Activated CD8-positive, alpha-beta memory T cell treated with anti-CD3 and anti-CD28 coated beads for 4 hours (primary cell): Measurements from ENCODE around the gene SCAMP5.

Experiments
- DNase-seq, 2 donors: peaks; one replicate each; pipeline ENCODE4 v3.0.0-alpha.2; 2020; ENCODE audit warnings: low read depth in 2 of 2

Gene SCAMP5

DNA sequence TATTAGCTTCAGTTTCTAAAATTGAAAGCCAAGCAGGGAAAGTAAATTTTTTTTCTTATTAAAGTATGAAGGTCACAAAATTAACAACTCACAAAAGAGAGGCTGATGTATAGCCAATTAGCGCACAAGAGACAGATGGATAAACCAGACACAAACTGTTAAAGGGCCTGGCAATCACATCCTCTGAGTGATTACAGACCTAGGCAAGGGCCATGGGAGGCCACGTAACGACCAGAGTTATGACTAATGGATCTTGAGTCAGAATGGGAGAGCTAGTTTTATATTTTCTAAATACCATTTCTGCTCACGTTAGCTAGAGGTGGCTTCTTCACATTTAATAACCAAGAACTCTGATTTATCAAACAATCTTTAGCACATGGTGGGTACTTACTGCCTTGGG, 17.8 kb upstream of the SCAMP5 start:
- DNase-seq = no peak

DNA sequence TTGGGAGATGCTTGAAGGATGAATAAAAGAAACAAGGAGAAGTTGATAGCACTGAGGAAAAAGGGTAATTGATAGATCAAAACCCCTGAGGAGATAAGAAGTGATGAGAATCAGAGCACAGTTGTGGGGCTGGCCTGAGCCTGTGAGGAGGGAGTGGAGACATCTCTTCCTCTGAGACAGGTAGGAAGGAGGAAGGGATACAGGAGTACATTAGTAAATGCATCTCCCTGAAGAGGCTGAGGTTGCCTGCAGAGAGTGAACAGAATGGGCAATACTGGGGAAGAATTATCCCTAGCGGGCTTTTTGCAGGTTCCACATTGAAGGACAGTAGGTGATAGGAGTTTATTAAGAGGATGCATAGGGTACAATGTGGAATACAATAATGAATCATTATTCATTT, 17.3 kb upstream of the SCAMP5 start:
- no peak for DNase-seq

DNA sequence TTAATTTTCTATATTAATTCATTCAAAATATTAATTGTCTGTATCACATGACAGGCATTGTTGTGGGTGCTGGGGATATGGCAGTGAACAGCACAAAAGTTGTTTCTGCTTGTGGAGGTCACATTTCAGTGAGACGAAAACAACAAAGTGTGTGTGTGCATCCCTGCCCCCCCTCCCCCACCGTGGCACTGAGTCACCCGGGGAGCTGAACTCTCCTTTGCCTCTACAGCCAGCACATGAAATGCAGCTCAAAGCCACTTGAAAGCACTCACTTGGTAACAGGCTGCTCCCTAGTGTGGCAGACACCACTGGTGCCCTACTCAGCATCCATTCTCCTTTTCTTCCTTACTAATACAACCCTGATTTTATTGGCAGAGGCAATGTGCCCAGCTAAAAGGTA, 16.9 kb upstream of the SCAMP5 start:
- DNase-seq = peak in 1 of 2 donors; percentile 21

DNA sequence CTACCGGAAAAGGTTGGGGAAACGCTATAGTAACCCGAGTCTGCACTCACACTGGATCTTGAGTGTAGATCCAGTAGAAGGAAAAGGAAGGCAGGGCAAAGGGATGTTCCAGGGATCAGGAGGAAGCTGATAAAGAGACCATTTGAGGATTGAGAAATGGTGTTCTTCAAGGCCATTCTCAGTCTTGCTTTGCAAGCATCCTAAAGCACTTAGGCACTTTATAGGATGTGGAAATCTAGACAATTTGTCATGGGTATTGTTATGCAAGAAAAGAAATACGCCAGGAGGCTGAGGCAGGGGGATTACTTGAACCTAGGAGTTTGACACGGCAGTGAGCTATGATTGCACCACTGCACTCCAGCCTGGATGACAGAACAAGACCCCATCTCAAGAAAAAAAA, 13.2 kb upstream of the SCAMP5 start:
- DNase-seq = no peak

DNA sequence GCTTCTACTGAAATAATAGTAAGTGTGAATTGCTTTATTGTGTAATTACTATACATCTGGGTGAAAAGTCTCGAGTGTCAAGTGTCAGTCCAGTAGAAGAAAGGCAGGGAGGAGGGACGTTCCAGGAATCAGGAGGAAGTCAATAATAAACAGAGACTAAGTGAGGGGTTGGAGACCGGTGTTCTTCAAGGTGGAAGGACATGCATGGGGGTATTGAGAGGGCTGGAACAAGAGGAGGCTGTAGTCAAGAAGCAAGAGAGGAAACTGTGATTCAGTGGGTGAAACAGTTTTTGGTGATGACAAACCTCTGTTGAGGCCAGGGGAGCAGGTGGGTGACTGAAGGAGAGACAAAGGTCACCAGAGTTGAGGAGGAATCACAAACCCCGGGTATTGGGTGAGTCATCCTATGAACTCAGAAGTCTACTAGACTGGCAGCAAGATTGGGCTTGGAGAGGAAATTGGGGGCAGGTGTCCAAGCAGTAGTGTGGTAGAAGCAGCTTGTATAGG, 11.6 kb upstream of the SCAMP5 start:
- no peak for DNase-seq

DNA sequence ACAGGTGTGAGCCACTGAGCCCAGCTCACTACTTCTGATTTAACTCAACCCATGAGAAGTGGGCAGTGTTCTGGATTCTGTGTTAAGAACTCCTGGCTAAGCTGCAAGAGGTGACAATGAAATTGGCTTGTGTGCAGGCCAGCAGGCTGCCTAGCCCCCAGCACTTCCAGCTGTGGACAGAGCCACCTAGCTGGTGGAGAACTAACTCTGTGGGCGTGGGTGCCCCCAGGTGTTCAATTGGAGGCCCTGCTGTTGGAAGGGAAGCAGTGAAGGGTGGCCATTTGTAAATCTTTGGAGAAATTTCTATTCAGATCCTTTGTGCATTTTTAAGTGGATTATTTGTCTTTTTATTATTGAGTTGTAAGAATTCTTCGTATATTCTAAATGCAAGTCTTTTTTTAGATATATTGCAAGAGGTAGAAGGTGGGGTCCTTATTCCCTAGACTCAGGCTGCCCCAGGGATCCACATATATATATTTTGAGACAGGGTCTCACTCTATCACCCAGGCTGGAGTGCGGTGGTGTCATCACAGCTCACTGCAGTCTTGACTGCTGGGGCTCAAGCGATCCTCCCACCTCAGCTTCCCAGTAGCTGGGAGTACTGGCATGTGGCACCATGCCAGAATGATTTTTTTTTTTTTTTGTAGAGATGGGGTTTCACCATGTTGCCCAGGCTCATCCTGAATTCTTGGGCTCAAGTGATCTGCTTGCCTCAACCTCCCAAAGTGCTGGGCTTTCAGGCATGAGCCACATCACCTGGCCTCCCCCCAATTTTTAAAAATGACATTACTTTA, 7.2 kb upstream of the SCAMP5 start:
- no peak for DNase-seq

DNA sequence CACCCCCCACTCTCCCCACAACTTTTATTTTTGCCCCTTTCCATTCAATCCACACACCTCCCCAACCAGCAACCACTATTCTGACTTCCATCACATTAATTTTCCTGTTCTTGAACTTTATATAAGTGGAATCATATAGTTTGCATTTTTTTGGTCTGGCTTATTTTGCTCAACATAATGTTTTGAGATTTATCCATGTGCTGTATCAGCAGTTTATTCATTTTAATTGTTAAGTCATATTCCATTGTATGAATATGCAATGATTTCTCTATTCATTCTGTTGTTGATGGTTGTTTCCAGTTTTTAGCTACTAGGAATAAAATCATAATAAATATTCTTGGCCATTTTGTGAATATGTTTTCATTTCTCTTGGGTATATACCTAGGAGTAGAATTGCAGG, 5.8 kb upstream of the SCAMP5 start:
- no peak for DNase-seq

DNA sequence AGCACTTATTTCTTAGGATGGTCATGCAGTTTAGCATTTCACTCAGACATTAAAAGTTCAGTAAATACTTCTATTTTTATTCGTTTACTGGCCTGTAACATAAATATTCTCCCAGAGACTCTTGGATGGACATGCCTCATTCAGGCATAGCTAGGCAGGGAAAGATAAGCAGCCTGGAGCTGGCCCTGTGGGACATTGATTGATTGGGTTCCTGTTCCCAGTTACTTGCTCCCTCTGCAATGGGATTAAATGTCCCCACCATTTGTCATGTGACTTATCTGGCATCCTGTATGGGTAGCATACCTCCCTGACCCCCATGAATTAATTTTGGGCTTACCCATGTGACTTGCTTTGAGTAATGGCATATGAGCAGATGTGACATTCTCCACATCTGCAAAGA, 2.7 kb upstream of the SCAMP5 start:
- no peak for DNase-seq

DNA sequence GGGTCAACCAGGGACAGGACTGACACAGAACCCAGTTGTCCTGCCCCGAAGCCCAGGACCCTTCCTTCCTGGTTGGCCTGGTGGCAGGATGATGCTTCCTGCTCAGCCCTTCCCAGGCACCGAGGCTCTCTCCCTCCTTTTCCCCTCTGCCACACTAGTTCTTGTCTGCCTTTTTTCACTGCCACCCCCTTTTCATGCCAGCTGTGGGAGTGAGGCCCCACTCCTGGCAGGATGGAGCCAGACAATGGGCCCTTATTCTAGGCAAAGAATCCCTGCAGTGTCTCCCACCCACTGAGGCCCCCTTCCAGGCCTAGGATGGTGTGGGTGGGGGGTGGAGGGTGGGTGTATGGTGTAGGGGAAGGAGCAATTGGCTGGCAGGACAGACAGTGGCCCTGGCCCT, 1.1 kb upstream of the SCAMP5 start:
- DNase-seq = no peak

DNA sequence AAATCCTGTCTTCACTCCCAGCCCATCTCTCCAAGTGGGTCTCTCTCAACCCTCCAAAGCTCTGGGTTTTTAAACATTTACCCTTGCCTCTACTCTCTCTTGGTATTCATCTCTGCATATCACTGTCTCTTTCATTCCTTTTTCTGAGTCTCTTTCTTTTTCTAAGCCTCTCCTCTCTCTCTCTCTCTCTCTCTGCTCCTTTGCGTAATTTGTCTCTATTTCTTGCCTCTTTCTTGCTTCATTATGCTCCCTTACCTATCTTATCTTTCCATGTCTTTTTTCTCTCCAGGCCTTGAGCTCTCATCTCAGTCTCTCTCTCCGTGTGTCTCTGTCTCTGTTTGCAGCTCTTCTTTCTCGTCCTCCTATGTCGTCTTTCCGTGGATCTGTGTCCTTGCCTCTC, 678 bp upstream of the SCAMP5 start:
- no peak for DNase-seq

DNA sequence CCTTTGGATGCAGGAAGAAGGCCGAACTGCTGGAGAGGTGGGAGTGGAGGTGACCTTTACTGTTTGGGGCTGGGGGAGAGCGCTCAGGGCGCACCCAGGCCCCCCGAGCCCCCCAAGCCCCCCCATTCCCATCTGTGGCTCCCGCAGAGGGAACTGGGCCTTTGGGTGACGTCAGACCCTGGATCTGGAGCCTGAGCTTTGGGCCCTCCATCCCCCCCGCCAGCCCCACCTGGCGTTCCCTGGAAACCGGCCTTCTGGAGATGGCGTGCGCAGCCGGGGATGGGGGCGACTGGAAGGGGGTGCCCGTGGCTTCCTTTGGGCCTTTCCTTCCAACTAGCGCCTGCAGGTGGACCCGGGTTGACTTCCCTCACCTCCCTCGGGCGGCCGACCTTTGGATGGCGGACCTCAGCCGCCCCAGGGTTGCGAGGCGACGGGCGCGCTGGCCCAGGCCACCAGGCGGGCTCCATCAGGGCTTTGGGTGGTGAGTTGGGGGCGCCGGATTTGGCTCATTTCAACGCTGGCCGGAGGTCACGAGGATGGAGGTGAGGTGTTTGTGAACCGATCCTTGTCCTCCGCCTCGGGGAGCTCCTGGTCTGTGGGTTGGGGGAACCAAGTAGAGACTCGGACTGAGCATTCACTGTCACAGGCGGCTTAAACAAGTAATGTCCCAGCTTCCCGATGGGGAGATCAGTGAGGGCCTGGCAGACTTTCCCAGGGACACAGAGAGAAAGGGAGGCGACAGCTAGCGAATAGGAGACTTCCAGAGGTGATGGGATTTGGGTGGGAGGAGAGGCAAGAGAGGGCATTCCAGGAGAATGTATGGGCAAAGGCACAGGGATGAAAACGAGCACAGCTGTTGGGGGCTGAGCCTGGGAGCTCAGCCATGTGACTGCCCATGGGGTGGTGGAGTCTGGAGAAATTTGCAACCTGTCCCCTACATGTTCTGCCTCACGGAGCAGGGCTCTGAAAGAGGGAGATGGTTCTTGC, 709 bp downstream of the SCAMP5 start:
- DNase-seq = no peak

DNA sequence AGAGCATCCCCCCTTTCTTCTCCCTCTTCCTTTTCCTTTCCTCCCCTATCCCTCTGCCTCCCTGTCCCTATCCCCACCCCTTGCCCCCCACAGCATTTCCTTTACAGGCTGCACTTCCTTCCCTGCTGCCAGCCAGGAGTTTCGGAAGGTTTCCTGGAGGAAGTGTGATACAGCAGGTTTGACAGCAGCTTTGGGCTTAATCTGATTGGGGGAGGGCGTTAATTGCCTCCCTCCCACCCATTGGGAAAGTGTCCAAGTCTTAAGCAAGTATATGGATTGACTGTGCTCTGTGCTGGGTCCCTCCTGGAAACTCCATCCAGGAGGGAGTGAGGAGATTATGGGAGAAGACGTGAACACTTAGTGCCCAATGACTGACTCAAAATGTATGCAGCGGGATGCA, 1.8 kb downstream of the SCAMP5 start:
- DNase-seq = no peak

DNA sequence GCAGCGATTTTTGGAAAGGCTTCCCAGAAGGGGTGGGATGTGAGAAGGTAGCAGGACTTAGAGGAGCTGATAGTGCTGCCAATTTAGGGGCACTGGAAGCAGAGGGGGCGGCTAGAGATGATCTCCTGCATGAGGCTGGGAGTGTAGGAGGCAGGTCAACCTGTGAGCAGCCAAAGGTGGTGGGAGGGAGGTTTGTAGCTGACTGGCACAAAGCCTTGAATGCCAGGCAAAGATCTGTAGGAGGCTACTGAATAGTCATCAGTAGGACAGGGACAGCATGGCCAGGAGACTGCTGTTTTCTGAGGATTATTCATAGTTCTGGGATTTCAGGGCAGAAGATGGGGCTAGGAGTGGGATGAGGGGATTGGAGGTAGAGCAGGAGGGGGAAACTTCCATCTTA, 2.2 kb downstream of the SCAMP5 start:
- DNase-seq = no peak

DNA sequence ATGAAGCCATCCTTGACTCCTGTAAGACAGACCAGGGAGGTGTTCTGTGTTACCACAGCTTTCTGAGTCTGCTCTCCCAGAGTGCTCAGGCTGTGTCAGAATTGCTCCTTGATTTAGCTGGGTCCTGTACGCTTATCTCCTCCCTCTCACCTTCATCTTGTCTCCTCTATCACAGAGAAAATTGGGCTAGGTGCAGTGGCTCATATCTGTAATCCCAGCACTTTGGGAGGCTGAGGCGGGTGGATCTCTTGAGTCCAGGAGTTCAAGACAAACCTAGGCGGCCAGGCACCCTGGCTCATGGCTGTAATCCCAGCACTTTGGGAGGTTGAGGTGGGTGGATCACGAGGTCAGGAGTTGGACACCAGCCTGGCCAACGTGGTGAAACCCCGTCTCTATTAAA, 5.9 kb downstream of the SCAMP5 start:
- DNase-seq = no peak

DNA sequence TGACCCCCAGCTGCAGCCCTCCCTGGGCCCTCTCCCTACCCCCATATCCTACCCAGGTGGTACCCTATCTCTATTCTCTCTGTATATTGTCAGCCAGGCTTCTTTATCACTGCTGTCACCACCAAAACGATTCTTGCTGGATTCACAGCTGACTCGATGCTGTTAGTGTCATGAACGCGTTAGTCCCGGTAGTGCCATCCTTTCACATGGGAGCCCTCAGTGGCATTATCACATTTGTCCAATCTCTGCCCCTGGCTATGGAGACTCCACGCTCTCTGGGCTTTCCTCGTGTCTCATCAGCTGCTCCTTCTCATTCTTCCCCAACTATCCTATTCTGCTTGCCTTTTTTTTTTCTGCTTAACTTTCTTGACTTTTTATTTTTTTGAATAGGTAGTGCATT, 7.0 kb downstream of the SCAMP5 start:
- no peak for DNase-seq

DNA sequence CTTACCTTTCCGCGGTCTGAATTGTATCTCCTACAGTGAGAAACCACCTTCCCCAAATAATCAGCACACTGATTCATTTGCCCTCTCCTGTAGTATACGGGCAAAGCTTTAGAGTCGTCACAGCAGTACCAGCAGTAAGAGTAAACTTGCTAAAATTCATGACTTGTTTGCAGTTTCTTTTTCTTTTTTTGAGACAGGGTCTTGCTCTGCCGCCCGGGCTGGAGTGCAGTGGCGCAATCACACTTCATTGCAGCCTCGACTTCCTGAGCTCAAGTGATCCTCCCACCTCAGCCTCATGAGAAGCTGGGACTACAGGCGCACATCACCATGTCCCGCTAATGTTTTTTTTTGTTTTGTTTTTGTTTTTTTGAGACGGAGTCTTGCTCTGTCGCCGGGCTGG, 11.9 kb downstream of the SCAMP5 start:
- DNase-seq = no peak

DNA sequence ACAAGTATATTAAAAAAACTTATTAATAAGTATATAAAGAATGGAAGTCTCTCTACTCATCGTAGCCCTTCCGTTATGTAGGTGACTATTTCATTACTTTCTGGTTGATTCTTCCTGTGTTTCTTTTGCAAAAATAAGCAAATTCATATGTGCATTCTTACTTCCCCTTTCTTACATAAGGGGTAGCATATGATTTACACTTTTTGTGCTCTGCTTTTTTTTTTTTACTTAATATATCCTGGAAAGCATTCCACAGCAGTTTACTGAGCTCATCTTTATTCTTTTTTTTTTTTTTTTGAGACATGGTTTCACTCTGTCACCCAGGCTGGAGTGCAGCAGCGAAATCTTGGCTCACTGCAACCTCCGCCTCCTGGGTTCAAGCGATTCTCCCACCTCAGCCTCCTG, 12.9 kb downstream of the SCAMP5 start:
- no peak for DNase-seq

DNA sequence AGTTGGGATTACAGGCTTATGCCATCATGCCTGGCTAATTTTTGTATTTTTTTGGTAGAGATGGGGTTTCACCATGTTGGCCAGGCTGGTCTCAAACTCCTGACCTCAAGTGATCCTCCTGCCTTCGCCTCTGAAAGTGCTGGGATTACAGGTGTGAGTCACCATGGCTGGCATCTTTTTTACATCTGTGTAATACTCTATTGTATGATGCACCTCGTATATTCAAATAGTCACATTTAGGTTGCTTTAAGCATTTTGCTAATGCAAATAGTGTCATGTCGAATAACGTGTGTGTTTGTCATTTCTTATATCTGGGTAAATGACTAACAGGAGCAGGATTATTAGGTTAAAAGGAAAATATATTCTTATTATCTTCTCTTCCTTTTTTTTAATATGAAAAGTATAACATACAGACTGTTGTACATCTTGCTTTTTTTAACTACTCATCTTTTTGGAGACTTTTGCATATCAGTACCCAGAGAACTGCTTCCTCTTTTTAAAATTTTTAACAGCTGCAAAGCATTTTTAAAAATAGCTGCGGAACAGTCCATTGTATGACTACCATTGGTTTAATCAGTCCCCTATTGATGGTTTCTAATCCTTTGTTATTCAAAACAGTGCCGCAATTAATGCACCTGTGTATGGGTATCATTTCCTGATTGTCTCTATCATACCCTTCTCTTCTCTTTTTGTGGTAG, 13.4 kb downstream of the SCAMP5 start:
- no peak for DNase-seq

DNA sequence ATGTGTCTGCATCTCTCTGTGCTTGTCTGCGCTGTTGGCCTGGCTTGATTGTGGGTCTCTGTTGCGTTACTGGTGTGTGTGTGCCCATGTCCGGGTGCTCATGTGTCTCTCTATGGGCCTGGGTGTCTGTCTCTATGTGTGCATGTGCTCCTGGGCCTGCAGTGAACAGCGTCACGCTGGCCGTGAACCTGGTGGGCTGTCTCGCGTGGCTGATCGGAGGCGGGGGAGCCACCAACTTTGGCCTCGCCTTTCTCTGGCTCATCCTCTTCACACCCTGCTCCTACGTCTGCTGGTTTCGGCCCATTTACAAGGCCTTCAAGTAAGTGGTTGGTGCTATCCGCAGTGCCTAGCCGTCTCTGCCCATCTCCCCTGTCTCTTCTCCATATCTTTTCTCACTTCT, 21.1 kb downstream of the SCAMP5 start:
- DNase-seq = no peak

DNA sequence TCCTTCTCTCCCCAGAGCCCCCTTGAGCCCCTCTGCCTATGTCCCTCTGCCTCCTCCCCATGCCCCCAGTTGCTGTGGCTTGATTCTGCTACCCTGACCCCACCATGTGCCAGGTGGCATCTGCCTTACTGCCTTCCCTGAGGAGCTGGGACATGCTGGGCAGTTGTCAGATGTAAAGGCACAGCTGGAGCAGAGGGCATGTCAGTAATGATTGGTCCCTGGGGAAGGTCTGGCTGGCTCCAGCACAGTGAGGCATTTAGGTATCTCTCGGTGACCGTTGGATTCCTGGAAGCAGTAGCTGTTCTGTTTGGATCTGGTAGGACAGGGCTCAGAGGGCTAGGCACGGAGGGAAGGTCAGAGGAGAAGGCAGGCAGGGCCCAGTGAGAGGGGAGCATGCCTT, 24.6 kb downstream of the SCAMP5 start:
- DNase-seq = no peak

DNA sequence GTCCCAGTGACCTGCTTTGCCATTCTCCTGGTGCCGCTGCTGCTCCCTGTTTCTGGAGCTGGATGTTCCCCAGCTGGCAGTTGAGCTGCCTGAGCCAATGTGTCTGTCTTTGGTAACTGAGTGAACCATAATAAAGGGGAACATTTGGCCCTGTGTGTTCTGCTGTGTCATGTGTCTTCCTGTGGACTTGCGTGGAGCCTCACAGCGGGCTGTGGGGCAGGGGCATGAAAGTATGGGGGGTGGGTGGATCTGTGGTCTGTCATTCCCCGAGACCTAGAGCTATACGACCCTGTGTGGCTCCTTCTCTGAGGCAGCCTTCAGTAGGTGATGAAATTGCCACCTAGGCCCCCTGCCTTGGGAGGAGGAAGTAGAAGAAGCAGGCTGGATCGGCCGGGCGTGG, 26.0 kb downstream of the SCAMP5 start:
- DNase-seq = no peak

DNA sequence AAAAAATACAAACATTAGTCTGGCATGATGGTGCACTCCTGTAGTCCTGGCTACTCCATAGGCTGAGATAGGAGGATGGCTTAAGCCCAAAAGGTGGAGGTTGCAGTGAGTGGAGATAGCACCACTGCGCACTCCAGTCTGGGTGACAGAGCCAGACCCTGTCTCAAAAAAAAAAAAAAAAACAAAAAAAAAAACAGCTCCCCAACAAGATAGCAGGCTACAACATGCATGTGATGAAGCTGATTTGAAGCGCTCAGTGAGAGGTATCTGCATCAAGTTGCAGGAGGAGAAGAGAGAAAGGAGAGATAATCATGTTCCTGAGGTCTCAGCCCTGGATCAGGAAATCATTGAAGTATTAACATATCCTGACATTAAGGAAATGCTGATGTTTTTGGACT, 27.4 kb downstream of the SCAMP5 start:
- no peak for DNase-seq
